Tibial nerve (tissue), 4 donors: ENCODE measurements around the gene CEP250. TPM values are rescaled to one million over a fixed set of nuclear protein-coding genes. Genes with fewer than 3 reads are reported as not detected.

Experiments
- DNase-seq, 2 donors: peaks; one replicate each; pipeline ENCODE4 v3.0.0-alpha.2; 2019; ENCODE audit warnings: low spot score in 2 of 2
- H3K27ac ChIP-seq, 4 donors: fragments of 200-600 bp; sonication (generic) in 3 of 4; one replicate each; pipeline ENCODE4 v1.5.1; 2017 to 2019; ENCODE audit warnings: mild to moderate bottlenecking in 1 of 4
- H3K27me3 ChIP-seq, 2 donors: fragments of 200-600 bp; sonication (generic) in 1 of 2; one replicate each; pipeline versions ENCODE4 v1.5.1 to v1.6.0; 2017 to 2019
- H3K36me3 ChIP-seq, 3 donors: fragments of 200-600 bp; sonication (generic); one replicate each; pipeline ENCODE4 v1.5.1; 2018 to 2019
- H3K4me1 ChIP-seq, 4 donors: fragments of 200-600 bp; sonication (generic) in 3 of 4; one replicate each; pipeline ENCODE4 v1.5.1; 2017 to 2019
- H3K4me3 ChIP-seq, 4 donors: fragments of 200-600 bp; sonication (generic) in 3 of 4; one replicate each; pipeline ENCODE4 v1.5.1; 2017 to 2019; ENCODE audit warnings: mild to moderate bottlenecking in 1 of 4, moderate library complexity in 1 of 4
- H3K9me3 ChIP-seq, 4 donors: fragments of 200-600 bp; sonication (generic) in 3 of 4; one replicate each; pipeline ENCODE4 v1.5.1; 2017 to 2019
- EP300 ChIP-seq, 2 donors: sonication (generic); formaldehyde crosslinking; IDR thresholded peaks; one replicate each; pipeline ENCODE4 v1.6.1; 2017; ENCODE audit warnings: antibody characterized with exemption in 2 of 2, mild to moderate bottlenecking in 1 of 2
- POLR2A ChIP-seq, 2 donors: fragments of 450-650 bp; IDR thresholded peaks; one replicate each; pipeline ENCODE4 v1.6.1; 2017; ENCODE audit warnings: antibody characterized with exemption in 2 of 2, mild to moderate bottlenecking in 2 of 2, moderate library complexity in 2 of 2
- WGBS, 2 donors: methylation state at CpG; one replicate each; pipeline ENCODE4 v1.1.5; 2018; 5-methylcytosine and 5-hydroxymethylcytosine counted together
- small RNA-seq: library from RNA; depleted of rRNA; stranded (forward); fragments of <200 nt; gene quantifications from one replicate; pipeline ENCODE3, GENCODE V24; 2016
- total RNA-seq, 4 donors: library from RNA; depleted of rRNA; stranded (reverse); fragments of >200 nt; gene quantifications; one replicate each; pipeline ENCODE4 v1.1.0, GENCODE V29; 2016
- TF ChIP-seq, protein P1 (sequence below), 5 experiments: fragments of 200-600 bp in 3 of 5; fragments of 450-650 bp in 2 of 5; sonication (generic) in 3 of 5; IDR thresholded peaks; one replicate each; pipeline ENCODE4 v1.5.1; 2016 to 2019; ENCODE audit warnings: antibody characterized with exemption in 5 of 5, mild to moderate bottlenecking in 3 of 5, moderate library complexity in 2 of 5

Gene CEP250
- total RNA-seq, 4 donors from 2014 or later, result 12.5 to 41.1 (median 29.9) TPM

DNA sequence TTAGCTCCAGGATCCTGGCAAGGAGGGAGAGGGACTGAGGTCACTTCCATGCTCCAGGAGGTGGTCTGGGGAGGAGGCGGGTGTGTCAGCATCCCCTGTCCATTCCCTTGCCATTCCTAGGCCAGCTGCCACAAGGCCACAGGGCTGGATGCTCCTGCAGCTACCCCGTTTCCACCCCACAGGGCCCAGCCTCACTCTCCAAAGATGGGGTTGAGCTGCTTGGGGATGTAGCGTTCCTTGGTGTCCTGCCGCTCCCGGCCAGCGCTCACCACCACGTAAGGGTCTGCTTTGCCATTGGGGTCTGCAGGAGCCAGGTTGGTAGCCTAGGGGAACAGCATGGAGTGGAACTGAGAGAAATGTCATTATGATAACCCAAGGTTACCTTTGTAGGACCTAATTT lies 109.5 kb downstream of the CEP250 start:
- Histone ChIP-seq H3K4me1 (no peaks in the 10 kb centered on the region), H3K36me3 (no peaks in the 10 kb centered on the region), H3K4me3 (no peak overlapping the region), H3K9me3 (no peaks in the 10 kb centered on the region), H3K27ac (no peak overlapping the region), H3K27me3 (no peaks in the 10 kb centered on the region)
- DNase-seq, result no peak
- TF ChIP-seq EP300 (IDR thresholded peaks at IDR 0.05) (no peak), POLR2A (IDR thresholded peaks at IDR 0.05) (no peak)
- TF ChIP-seq, protein P1, sequence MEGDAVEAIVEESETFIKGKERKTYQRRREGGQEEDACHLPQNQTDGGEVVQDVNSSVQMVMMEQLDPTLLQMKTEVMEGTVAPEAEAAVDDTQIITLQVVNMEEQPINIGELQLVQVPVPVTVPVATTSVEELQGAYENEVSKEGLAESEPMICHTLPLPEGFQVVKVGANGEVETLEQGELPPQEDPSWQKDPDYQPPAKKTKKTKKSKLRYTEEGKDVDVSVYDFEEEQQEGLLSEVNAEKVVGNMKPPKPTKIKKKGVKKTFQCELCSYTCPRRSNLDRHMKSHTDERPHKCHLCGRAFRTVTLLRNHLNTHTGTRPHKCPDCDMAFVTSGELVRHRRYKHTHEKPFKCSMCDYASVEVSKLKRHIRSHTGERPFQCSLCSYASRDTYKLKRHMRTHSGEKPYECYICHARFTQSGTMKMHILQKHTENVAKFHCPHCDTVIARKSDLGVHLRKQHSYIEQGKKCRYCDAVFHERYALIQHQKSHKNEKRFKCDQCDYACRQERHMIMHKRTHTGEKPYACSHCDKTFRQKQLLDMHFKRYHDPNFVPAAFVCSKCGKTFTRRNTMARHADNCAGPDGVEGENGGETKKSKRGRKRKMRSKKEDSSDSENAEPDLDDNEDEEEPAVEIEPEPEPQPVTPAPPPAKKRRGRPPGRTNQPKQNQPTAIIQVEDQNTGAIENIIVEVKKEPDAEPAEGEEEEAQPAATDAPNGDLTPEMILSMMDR (IDR thresholded peaks at IDR 0.05), result no peak
- WGBS, 2 donors, result 92 to 98% methylated on average over 6 to 7 of the region's 7 CpGs

DNA sequence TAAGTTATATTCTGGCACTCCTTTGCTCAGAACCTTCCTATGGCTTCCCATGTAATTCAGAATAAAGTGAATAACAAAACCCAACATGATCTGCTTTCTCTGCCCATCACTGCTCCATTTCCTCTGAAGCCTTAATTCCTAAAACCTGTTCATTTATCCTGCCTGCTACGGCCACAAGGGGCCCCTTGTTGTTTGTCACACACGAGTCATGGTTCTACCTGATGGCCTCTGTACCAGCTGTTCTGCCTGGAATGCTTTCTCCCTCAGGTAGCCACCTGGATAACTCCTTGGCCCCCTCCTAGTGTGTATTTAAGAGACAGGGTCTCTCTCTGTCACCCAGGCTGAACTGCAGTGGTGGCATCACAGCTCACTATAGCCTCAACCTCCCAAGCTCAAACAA lies 113.2 kb downstream of the CEP250 start:
- TF ChIP-seq, protein P1 (IDR thresholded peaks at IDR 0.05), result no peak
- TF ChIP-seq POLR2A (IDR thresholded peaks at IDR 0.05) (no peak), EP300 (IDR thresholded peaks at IDR 0.05) (no peak)
- DNase-seq, result no peak

More for the DNA sequence above, 113.2 kb downstream of the CEP250 start:
- H3K4me1 ChIP-seq, result no peaks in the 10 kb centered on the region
- 11 to 12% methylated on average over 2 of the region's 2 CpGs for WGBS, 2 donors
- no peak overlapping the region for H3K27ac ChIP-seq
- no peaks in the 10 kb centered on the region for H3K36me3 ChIP-seq
- no peak overlapping the region for H3K4me3 ChIP-seq
- no peaks in the 10 kb centered on the region for H3K27me3 ChIP-seq
- peaks cover 0 to 14% (median 0%) of the 10 kb centered on the region in 4 donors for H3K9me3 ChIP-seq

Small RNAs within 50 kb of the gene (small RNA-seq; reads per million reads assigned to genes)
- gene MIR1289-1, result not detected

Other genes with a start within 250 kb of the CEP250 start
- under 1 TPM in 3 of 4 donors, not detected in 1; 0.21 to 0.78 (median 0.66) TPM for gene MMP24, start 228.9 kb upstream of the CEP250 start, total RNA-seq
- 10 to 100 TPM; 30.4 to 41.2 (median 34.4) TPM for gene MMP24OS, start 177.5 kb upstream of the CEP250 start, total RNA-seq
- 100 to 1,000 TPM in 1 of 4 donors, 10 to 100 TPM in 3; 69.5 to 110 (median 86.8) TPM for gene EIF6, start 170.8 kb upstream of the CEP250 start, total RNA-seq
- gene FAM83C, start 163.2 kb upstream of the CEP250 start, total RNA-seq, result not detected
- gene UQCC1, start 43.6 kb upstream of the CEP250 start, total RNA-seq, result 10 to 100 TPM; 30.0 to 51.9 (median 41.3) TPM
- 1 to 10 TPM in 1 of 4 donors, under 1 TPM in 1, not detected in 2; 0.90 to 1.0 TPM for gene GDF5, start 17.4 kb upstream of the CEP250 start, total RNA-seq
- not detected for gene C20orf173, start 74.1 kb downstream of the CEP250 start, total RNA-seq
- 100 to 1,000 TPM; 106 to 199 (median 153) TPM for gene ERGIC3, start 86.5 kb downstream of the CEP250 start, total RNA-seq
- gene SPAG4, start 160.2 kb downstream of the CEP250 start, total RNA-seq, result 1 to 10 TPM; 1.3 to 5.7 (median 2.6) TPM
- gene CPNE1, start 209.3 kb downstream of the CEP250 start, total RNA-seq, result 100 to 1,000 TPM; 116 to 151 (median 144) TPM
- gene RBM12, start 209.3 kb downstream of the CEP250 start, total RNA-seq, result 10 to 100 TPM; 24.9 to 35.0 (median 30.8) TPM
- 10 to 100 TPM; 17.7 to 64.1 (median 34.5) TPM for gene NFS1, start 243.8 kb downstream of the CEP250 start, total RNA-seq
- 100 to 1,000 TPM; 237 to 447 (median 320) TPM for gene ROMO1, start 243.8 kb downstream of the CEP250 start, total RNA-seq